ENCODE measurements around the gene IL17RA.

DNA sequence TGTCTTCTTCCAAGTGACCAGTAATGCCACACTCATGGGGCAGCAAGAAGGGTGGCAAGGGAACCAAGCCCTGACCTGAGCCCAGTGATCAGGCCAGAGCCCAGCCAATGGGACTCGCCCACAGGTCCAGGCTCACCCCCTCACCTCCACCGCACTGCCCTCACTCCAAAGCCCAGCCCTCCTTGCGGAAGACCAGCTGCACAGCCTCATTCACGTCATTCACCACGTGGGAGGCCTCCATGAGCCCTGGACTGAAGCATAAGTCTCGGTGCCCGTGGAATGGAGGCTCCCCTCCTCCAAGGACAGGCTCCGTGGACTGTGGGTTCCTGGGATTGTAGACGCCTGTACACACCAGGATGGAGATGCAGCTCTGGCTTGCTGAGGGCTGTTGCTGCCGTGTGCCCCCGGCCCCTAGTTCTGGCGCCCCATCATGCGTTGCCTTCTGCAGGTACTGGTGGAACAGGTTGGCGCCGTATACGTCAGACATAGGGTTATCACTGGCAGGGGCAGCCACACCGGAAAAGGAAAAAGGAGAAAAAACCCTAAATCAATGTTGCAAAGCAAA is 53.1 kb downstream of the IL17RA start:
- TF ChIP-seq, protein P1, sequence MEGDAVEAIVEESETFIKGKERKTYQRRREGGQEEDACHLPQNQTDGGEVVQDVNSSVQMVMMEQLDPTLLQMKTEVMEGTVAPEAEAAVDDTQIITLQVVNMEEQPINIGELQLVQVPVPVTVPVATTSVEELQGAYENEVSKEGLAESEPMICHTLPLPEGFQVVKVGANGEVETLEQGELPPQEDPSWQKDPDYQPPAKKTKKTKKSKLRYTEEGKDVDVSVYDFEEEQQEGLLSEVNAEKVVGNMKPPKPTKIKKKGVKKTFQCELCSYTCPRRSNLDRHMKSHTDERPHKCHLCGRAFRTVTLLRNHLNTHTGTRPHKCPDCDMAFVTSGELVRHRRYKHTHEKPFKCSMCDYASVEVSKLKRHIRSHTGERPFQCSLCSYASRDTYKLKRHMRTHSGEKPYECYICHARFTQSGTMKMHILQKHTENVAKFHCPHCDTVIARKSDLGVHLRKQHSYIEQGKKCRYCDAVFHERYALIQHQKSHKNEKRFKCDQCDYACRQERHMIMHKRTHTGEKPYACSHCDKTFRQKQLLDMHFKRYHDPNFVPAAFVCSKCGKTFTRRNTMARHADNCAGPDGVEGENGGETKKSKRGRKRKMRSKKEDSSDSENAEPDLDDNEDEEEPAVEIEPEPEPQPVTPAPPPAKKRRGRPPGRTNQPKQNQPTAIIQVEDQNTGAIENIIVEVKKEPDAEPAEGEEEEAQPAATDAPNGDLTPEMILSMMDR (conservative IDR thresholded peaks at IDR 0.05; ENCODE audit: low read length), result no peak
- no peak for TF ChIP-seq EZH2phosphoT487 (IDR thresholded peaks at IDR 0.05; ENCODE audit: borderline replicate concordance)
